ENCODE data around the gene BCDIN3D. TPM values are rescaled to one million over a fixed set of nuclear protein-coding genes. Genes with fewer than 3 reads are reported as not detected.

The BCDIN3D gene
- total RNA-seq, 2 donors from 2014 or later: 1.8 to 2.0 TPM

DNA sequence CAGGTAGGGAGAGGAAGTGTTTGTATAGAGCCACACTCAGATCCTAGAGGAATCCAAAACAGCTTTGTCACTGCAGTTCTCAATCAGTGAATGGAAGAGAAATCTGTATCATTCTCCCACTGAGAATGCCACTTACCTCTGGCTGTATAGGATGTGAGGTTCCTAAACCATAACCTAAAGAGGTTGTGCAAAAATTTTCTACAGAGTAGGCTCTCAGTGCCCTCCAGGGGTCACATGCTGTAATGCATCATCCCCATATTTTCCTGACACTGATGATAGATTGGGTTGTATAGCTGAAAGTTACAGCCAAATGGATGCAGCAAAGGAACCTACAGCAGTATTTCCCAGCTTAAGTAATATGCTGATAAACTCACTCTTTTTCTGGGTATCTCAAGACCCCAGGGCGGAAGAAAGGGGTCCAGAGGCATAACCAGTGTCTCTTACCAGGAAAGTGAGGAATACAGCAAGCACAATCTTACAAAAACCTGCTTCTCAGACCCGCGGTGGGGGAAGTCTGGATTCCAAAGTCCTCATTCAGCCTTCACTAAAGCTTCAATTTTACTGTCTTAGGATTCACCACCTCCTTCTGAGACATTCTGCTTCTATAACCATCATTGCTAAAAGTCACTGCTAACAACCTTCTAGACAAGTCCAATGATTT lies 3.8 kb downstream of the BCDIN3D start:
- H3K36me3 ChIP-seq: no peaks in the 10 kb centered on the region
- peaks cover 0 to 15% of the 10 kb centered on the region in 2 donors for H3K4me1 ChIP-seq
- no peak for DNase-seq (ENCODE audit: low spot score)
- H3K27me3 ChIP-seq: no peaks in the 10 kb centered on the region
- TF ChIP-seq CTCF (IDR thresholded peaks at IDR 0.05): peak; percentile 39 to 76
- no peak overlapping the region for H3K4me3 ChIP-seq
- no peaks in the 10 kb centered on the region for H3K9me3 ChIP-seq
- no peak overlapping the region for H3K27ac ChIP-seq

- DNase-seq (ENCODE audit: low spot score): no peak
- Histone ChIP-seq H3K27me3 (no peaks in the 10 kb centered on the region), H3K4me1 (peaks cover 0 to 7% of the 10 kb centered on the region in 2 donors), H3K9me3 (no peaks in the 10 kb centered on the region), H3K27ac (no peak overlapping the region), H3K36me3 (no peaks in the 10 kb centered on the region), H3K4me3 (no peak overlapping the region)
- no peak for TF ChIP-seq CTCF (IDR thresholded peaks at IDR 0.05)
These were observed 10.0 kb downstream of the BCDIN3D start for GRCh38 chr12:49832836-49833421.

GRCh38 chr12:49831717-49832116 lies 11.2 kb downstream of the BCDIN3D start:
- Histone ChIP-seq H3K27ac (no peak overlapping the region), H3K9me3 (no peaks in the 10 kb centered on the region), H3K36me3 (no peaks in the 10 kb centered on the region), H3K27me3 (no peaks in the 10 kb centered on the region), H3K4me3 (no peak overlapping the region), H3K4me1 (peaks cover 0 to 15% of the 10 kb centered on the region in 2 donors)
- no peak for TF ChIP-seq CTCF (IDR thresholded peaks at IDR 0.05)
- DNase-seq (ENCODE audit: low spot score): no peak

DNA sequence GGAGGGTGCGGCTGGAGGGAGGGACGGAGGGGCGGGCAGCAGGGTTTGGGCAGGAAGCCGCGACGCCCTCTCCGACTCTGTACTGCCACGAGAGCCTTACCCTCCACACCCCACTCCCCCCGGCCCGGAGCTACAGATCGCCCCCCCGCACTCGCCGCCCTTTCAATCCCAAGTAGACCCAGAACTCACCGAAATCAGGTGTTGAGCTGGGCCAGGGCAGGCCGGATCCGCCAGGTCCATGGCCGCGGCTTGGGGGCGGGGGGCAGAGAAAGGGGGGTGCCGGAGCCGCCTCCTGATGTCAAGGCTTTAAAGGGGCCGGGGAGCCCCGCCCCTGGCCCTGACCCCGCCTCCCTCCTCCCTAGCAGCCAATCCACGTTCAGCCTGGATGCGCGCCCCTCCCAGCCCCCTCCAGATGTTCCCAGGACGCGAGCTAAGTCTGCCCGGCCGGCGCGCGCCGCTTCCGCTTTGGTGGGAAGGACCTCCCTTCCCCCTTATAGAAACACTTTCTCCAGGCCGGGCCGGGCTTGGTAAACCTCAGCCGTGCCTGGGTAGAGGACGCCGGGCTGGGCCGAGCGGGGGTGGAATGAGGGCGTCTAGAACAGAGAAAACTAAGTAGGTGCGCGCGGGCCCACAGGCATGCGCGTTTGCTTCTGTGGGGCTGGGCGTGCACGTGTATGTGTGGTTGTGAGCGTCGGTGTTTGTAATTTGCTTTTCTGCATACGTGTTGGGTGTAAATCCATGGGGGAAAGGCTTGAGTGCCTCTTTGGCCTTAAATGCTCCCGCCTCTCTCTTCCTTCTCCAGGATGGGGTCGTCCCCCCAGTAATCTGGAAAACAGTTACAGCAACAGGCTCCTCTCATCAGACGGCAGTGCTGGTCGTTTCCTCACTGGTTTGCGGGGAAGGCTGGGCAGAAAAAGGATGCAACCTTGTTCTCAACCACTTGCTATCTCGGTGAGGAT lies 14.5 kb downstream of the BCDIN3D start, which contains the start of gene NCKAP5L:
Gene NCKAP5L, minus strand, starts transcription at position 281 of the 959 bp plus-strand sequence. CDS start 24,369 bp downstream, outside the sequence.
- Histone ChIP-seq H3K27ac (peak within 1 kb of the TSS; percentile 94 to 95), H3K9me3 (no peaks in the 10 kb centered on the region), H3K4me1 (peaks cover 0 to 48% of the 10 kb centered on the region in 2 donors), H3K36me3 (peaks cover under 1% of the 10 kb centered on the region), H3K27me3 (no peaks in the 10 kb centered on the region), H3K4me3 (peak within 1 kb of the TSS; percentile 81 to 88)
- DNase-seq (ENCODE audit: low spot score): peak; percentile 98
- TF ChIP-seq CTCF (IDR thresholded peaks at IDR 0.05): no peak

- Histone ChIP-seq H3K4me3 (peak overlapping the region; percentile 81 to 88), H3K9me3 (no peaks in the 10 kb centered on the region), H3K36me3 (peaks cover 9% of the 10 kb centered on the region), H3K27ac (peak overlapping the region; percentile 94 to 95), H3K27me3 (no peaks in the 10 kb centered on the region), H3K4me1 (peaks cover 0 to 51% of the 10 kb centered on the region in 2 donors)
- no peak for DNase-seq (ENCODE audit: low spot score)
- no peak for TF ChIP-seq CTCF (IDR thresholded peaks at IDR 0.05)
These were observed 15.4 kb downstream of the BCDIN3D start for GRCh38 chr12:49827401-49828099.

All from right atrium auricular region (tissue), 2 donors.